ENCODE results near the gene JPT2.

GRCh38 chr16:1687427-1688316 lies 9.6 kb downstream of the JPT2 start:
- TF ChIP-seq CTCF (IDR thresholded peaks at IDR 0.05 in 8 of 11, conservative IDR thresholded peaks at IDR 0.05 in 3 of 11) (no peak), POLR2A (IDR thresholded peaks at IDR 0.05) (no peak), POLR2AphosphoS5 (IDR thresholded peaks at IDR 0.05) (no peak)
